Measurements from ENCODE around the gene TAS2R43.
A peak's percentile ranks its signal among the peaks of the same experiment; 100 is the strongest.

TAS2R43 gene

DNA sequence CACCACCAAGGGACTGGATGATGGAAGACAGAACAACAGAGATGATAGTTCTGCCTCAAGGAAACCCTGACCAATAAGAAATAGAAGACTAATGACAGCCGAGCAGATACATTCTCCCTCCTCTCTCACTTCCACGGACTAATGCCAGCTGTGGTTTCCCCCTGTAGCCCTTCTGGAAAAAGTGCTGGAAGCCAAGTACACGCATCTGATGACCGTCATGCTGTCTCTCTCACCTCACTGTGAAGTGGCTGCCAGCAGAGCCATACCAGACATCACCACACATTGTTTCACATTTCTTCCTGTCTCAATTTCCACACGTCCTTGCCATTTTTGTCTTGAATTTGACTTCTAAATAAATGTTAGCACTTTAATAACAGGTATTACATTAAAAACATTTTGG, 2.9 kb downstream of the TAS2R43 start:
- DNase-seq (ENCODE audit: low spot score) = no peak
- in situ Hi-C loops (cut with MboI; ENCODE audit: low sequenced_read_pairs, unreplicated experiment) = no loop called here
- TF ChIP-seq, protein P1, sequence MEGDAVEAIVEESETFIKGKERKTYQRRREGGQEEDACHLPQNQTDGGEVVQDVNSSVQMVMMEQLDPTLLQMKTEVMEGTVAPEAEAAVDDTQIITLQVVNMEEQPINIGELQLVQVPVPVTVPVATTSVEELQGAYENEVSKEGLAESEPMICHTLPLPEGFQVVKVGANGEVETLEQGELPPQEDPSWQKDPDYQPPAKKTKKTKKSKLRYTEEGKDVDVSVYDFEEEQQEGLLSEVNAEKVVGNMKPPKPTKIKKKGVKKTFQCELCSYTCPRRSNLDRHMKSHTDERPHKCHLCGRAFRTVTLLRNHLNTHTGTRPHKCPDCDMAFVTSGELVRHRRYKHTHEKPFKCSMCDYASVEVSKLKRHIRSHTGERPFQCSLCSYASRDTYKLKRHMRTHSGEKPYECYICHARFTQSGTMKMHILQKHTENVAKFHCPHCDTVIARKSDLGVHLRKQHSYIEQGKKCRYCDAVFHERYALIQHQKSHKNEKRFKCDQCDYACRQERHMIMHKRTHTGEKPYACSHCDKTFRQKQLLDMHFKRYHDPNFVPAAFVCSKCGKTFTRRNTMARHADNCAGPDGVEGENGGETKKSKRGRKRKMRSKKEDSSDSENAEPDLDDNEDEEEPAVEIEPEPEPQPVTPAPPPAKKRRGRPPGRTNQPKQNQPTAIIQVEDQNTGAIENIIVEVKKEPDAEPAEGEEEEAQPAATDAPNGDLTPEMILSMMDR (IDR thresholded peaks at IDR 0.05; ENCODE audit: borderline replicate concordance, control extremely low read depth, extremely low read depth, insufficient read depth, missing control alignments) = no peak

DNA sequence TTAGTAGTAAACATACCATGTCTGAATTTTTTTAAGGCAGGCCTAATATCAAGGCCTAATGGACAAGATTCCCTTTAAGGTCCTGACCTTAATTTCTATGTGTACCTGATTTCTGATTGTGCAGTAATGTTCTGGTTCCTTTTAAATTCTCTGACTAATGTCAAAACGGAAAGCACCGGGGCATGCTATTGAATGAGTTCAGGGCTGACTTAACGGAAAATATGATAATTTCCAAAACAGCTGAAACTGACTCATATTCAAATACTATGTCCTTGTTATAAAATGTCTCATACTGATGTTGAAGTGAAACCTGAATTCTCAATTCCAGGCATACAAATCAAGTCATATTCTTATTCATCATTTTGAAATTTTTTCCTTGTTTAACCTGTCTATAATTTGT, 6.7 kb downstream of the TAS2R43 start:
- in situ Hi-C loops (cut with MboI; ENCODE audit: low sequenced_read_pairs, unreplicated experiment) = no loop called here
- DNase-seq (ENCODE audit: low spot score) = peak; percentile 8
- TF ChIP-seq, protein P1 (IDR thresholded peaks at IDR 0.05; ENCODE audit: borderline replicate concordance, control extremely low read depth, extremely low read depth, insufficient read depth, missing control alignments) = no peak

DNA sequence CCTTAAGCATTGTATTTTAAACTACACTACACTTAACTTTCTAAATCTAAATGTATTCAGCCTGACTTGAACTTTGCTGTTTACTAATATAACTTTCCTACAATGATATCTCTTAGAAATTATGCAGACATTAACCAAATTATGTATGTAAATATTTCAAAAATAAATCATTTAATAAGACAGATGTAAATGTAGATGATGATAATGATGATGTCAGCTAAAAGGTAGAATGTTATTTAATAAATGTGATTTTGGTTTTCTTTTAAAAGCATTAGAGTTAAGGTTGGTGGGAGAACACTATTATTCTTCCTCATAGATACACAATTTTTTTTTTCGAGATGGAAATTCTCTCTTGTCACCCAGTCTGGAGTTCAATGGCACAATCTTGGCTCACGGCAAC, 10.1 kb downstream of the TAS2R43 start:
- DNase-seq (ENCODE audit: low spot score) = no peak
- in situ Hi-C loops (cut with MboI; ENCODE audit: low sequenced_read_pairs, unreplicated experiment) = no loop called here
- TF ChIP-seq, protein P1 (IDR thresholded peaks at IDR 0.05; ENCODE audit: borderline replicate concordance, control extremely low read depth, extremely low read depth, insufficient read depth, missing control alignments) = no peak

DNA sequence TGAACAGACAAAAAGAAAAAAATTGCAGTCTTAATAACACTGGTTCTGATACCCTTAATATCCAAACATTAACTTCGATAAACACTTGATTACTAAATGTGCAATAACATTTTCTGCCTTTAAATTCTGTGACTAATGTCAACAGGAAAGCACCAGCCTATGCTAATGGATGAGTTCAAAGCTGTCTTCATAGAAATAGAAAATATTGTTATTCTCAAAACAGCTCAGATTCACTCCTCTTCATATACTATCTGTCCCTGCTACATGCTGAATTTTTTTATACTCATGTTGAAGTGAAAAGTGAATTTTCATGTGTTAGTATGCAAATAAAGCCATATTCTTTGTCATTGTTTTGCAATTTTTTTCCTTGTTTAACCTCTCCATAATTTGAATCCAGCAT, 13.9 kb downstream of the TAS2R43 start:
- TF ChIP-seq, protein P1 (IDR thresholded peaks at IDR 0.05; ENCODE audit: borderline replicate concordance, control extremely low read depth, extremely low read depth, insufficient read depth, missing control alignments) = no peak
- no peak for DNase-seq (ENCODE audit: low spot score)
- in situ Hi-C loops (cut with MboI; ENCODE audit: low sequenced_read_pairs, unreplicated experiment) = no loop called here

DNA sequence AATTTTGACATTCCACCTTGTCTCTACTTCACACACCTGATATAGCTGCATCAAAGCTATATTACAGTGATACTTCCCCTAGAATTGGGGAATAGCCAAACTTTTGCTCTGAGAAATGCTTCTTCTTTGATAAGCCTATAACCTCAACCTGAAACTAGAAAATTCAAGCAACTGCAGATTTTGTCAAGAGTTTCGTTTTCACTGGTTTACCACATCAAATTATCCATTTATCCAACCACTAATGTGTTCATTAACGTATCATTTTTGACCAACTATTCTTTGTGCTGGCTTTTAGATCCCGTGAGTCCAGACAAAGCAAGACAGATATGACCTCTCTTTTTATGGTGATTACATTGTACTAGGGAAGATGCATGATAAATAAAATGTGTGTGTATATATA, 16.5 kb downstream of the TAS2R43 start:
- DNase-seq (ENCODE audit: low spot score) = no peak
- in situ Hi-C loops (cut with MboI; ENCODE audit: low sequenced_read_pairs, unreplicated experiment) = no loop called here
- TF ChIP-seq, protein P1 (IDR thresholded peaks at IDR 0.05; ENCODE audit: borderline replicate concordance, control extremely low read depth, extremely low read depth, insufficient read depth, missing control alignments) = no peak

DNA sequence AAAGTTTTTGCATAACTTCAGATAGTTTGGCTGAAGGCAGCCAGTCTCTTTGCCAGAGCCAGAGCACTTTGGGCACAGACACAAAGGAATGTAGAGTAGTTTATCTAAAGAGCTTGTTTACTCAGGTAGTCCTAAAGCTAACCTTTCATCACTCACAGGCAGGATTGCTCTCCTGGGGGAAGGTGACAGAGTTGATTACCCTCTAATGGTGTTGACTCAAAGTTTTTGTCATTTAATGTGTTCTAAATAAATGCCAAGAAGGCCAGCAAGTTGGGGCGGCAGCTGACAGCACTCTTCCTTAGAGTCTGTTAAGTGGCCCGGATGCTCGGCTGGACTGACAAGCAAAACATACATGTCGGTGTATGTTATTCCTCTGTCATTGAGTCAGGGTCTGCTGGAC, 20.7 kb downstream of the TAS2R43 start:
- in situ Hi-C loops (cut with MboI; ENCODE audit: low sequenced_read_pairs, unreplicated experiment) = no loop called here
- DNase-seq (ENCODE audit: low spot score) = no peak
- TF ChIP-seq, protein P1 (IDR thresholded peaks at IDR 0.05; ENCODE audit: borderline replicate concordance, control extremely low read depth, extremely low read depth, insufficient read depth, missing control alignments) = no peak

DNA sequence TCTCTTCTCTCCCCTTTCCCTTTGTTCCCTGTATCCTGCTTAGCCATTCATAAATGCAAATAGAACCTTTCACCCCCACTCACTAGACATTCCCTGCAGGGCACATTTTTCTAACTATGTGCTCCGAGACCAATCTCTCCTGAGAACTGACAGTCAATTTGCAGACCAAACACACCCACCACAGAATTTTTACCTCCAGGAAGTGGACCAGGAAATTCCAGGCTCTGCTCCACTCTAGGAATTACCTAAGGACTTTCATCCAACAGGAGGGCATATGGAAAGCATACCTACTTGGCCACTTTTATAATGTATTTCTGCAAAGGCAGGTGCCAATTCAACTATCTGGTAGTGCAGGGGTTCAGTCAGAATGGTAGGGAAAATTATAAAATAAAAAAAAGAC, 21.1 kb downstream of the TAS2R43 start:
- in situ Hi-C loops (cut with MboI; ENCODE audit: low sequenced_read_pairs, unreplicated experiment) = no loop called here
- TF ChIP-seq, protein P1 (IDR thresholded peaks at IDR 0.05; ENCODE audit: borderline replicate concordance, control extremely low read depth, extremely low read depth, insufficient read depth, missing control alignments) = no peak
- DNase-seq (ENCODE audit: low spot score) = no peak

Data from GM13976 (cell line).